Gastroesophageal sphincter (tissue), 3 donors: ENCODE results near the gene CCDC88C.

Experiments
- EP300 ChIP-seq: sonication (generic); formaldehyde crosslinking; IDR thresholded peaks from one replicate; pipeline ENCODE4 v1.6.1; 2017; ENCODE audit warnings: antibody characterized with exemption, mild to moderate bottlenecking
- POLR2A ChIP-seq, 2 donors: fragments of 450-650 bp; IDR thresholded peaks; one replicate each; pipeline ENCODE4 v1.6.1; 2017; ENCODE audit warnings: antibody characterized with exemption in 2 of 2, mild to moderate bottlenecking in 2 of 2, moderate library complexity in 1 of 2
- POLR2AphosphoS5 ChIP-seq: sonication (generic); formaldehyde crosslinking; IDR thresholded peaks from one replicate; pipeline ENCODE4 v1.6.1; 2017; ENCODE audit warnings: antibody characterized with exemption
- TF ChIP-seq, protein P1 (sequence below), 4 experiments: fragments of 200-600 bp in 2 of 4; fragments of 450-650 bp in 2 of 4; sonication (generic) in 1 of 4; IDR thresholded peaks; one replicate each; pipeline ENCODE4 v1.5.1; 2017 to 2019; ENCODE audit warnings: antibody characterized with exemption in 4 of 4, mild to moderate bottlenecking in 2 of 4, moderate library complexity in 2 of 4

- TF ChIP-seq, protein P1, sequence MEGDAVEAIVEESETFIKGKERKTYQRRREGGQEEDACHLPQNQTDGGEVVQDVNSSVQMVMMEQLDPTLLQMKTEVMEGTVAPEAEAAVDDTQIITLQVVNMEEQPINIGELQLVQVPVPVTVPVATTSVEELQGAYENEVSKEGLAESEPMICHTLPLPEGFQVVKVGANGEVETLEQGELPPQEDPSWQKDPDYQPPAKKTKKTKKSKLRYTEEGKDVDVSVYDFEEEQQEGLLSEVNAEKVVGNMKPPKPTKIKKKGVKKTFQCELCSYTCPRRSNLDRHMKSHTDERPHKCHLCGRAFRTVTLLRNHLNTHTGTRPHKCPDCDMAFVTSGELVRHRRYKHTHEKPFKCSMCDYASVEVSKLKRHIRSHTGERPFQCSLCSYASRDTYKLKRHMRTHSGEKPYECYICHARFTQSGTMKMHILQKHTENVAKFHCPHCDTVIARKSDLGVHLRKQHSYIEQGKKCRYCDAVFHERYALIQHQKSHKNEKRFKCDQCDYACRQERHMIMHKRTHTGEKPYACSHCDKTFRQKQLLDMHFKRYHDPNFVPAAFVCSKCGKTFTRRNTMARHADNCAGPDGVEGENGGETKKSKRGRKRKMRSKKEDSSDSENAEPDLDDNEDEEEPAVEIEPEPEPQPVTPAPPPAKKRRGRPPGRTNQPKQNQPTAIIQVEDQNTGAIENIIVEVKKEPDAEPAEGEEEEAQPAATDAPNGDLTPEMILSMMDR (IDR thresholded peaks at IDR 0.05) = no peak
- TF ChIP-seq POLR2AphosphoS5 (no peak), POLR2A (IDR thresholded peaks at IDR 0.05) (no peak), EP300 (no peak)
Measured at GRCh38 chr14:91338379-91338778, 79.2 kb downstream of the CCDC88C start.
